Activated CD4-positive, alpha-beta T cell treated with anti-CD3 and anti-CD28 coated beads, Interleukin-2, amount 50 U/mL, for 48 hours (primary cell): ENCODE measurements around the gene CDH23.

Experiments
- DNase-seq, 2 experiments: peaks; one replicate each; pipeline ENCODE4 v3.0.0-alpha.2; 2020

Gene CDH23

GRCh38 chr10:71831646-71832552, 435.2 kb downstream of the CDH23 start:
- no peak for DNase-seq

- no peak for DNase-seq
These were observed 436.2 kb downstream of the CDH23 start for GRCh38 chr10:71832967-71833366.

GRCh38 chr10:71833451-71834342, 437.0 kb downstream of the CDH23 start:
- DNase-seq, result no peak

GRCh38 chr10:71834343-71834674, 437.6 kb downstream of the CDH23 start:
- no peak for DNase-seq

- DNase-seq, result no peak
These were observed 439.2 kb downstream of the CDH23 start for GRCh38 chr10:71835671-71836595.

GRCh38 chr10:71836596-71836974, 439.9 kb downstream of the CDH23 start:
- DNase-seq, result no peak

- DNase-seq, result no peak
These were observed 440.5 kb downstream of the CDH23 start for GRCh38 chr10:71837098-71837827.

- DNase-seq, result no peak
These were observed 441.8 kb downstream of the CDH23 start for GRCh38 chr10:71838264-71839211.

- no peak for DNase-seq
These were observed 443.6 kb downstream of the CDH23 start for GRCh38 chr10:71840177-71840957.

GRCh38 chr10:71840958-71841335, 444.2 kb downstream of the CDH23 start:
- DNase-seq, result no peak

GRCh38 chr10:71842422-71842821, 445.7 kb downstream of the CDH23 start:
- DNase-seq, result no peak

- DNase-seq, result no peak
These were observed 446.4 kb downstream of the CDH23 start for GRCh38 chr10:71842856-71843686.

GRCh38 chr10:71844084-71844483, 447.4 kb downstream of the CDH23 start:
- no peak for DNase-seq

- DNase-seq, result no peak
These were observed 448.0 kb downstream of the CDH23 start for GRCh38 chr10:71844695-71845094.

GRCh38 chr10:71845410-71846405, 449.0 kb downstream of the CDH23 start:
- DNase-seq, result no peak

GRCh38 chr10:71846816-71847215, 450.1 kb downstream of the CDH23 start:
- DNase-seq, result no peak

GRCh38 chr10:71847418-71847817, 450.7 kb downstream of the CDH23 start:
- no peak for DNase-seq
